Measurements from ENCODE around the gene UGT1A9. TPM values are rescaled to one million over a fixed set of nuclear protein-coding genes. Genes with fewer than 3 reads are reported as not detected.

The UGT1A9 gene
- total RNA-seq, 1 donor from 2014 or later = not detected

- intact Hi-C loops (cut with DNase I) = no loop called here
- H3K4me1 ChIP-seq = no peaks in the 10 kb centered on the region
- H3K4me3 ChIP-seq = no peak overlapping the region
- H3K27ac ChIP-seq = no peak overlapping the region
- no peaks in the 10 kb centered on the region for H3K36me3 ChIP-seq
- no peak for DNase-seq (ENCODE audit: extremely low spot score in 2 of 2)
- H3K27me3 ChIP-seq = no peaks in the 10 kb centered on the region
- H3K9me3 ChIP-seq = no peaks in the 10 kb centered on the region
- no peak for TF ChIP-seq CTCF (IDR thresholded peaks at IDR 0.05)
- TF ChIP-seq POLR2A (IDR thresholded peaks at IDR 0.05) = no peak
- no peak for TF ChIP-seq POLR2AphosphoS5 (IDR thresholded peaks at IDR 0.05; ENCODE audit: insufficient read depth in 1 of 2, low read depth in 1 of 2)
Observed at GRCh38 chr2:233818639-233819621, 147.2 kb downstream of the UGT1A9 start.

- Histone ChIP-seq H3K4me1 (no peaks in the 10 kb centered on the region), H3K27me3 (no peaks in the 10 kb centered on the region), H3K27ac (no peak overlapping the region), H3K4me3 (no peak overlapping the region), H3K9me3 (no peaks in the 10 kb centered on the region), H3K36me3 (no peaks in the 10 kb centered on the region)
- DNase-seq (ENCODE audit: extremely low spot score in 2 of 2) = no peak
- intact Hi-C loops (cut with DNase I) = no loop called here
- TF ChIP-seq POLR2A (IDR thresholded peaks at IDR 0.05) (no peak), POLR2AphosphoS5 (IDR thresholded peaks at IDR 0.05; ENCODE audit: insufficient read depth in 1 of 2, low read depth in 1 of 2) (no peak), CTCF (IDR thresholded peaks at IDR 0.05) (no peak)
Observed at GRCh38 chr2:233819884-233820773, 148.4 kb downstream of the UGT1A9 start.

GRCh38 chr2:233820774-233821105 is 149.0 kb downstream of the UGT1A9 start:
- no peaks in the 10 kb centered on the region for H3K9me3 ChIP-seq
- H3K4me1 ChIP-seq = no peaks in the 10 kb centered on the region
- TF ChIP-seq CTCF (IDR thresholded peaks at IDR 0.05) = no peak
- TF ChIP-seq POLR2AphosphoS5 (IDR thresholded peaks at IDR 0.05; ENCODE audit: insufficient read depth in 1 of 2, low read depth in 1 of 2) = no peak
- TF ChIP-seq POLR2A (IDR thresholded peaks at IDR 0.05) = no peak
- DNase-seq (ENCODE audit: extremely low spot score in 2 of 2) = no peak
- H3K36me3 ChIP-seq = no peaks in the 10 kb centered on the region
- no peaks in the 10 kb centered on the region for H3K27me3 ChIP-seq
- H3K4me3 ChIP-seq = no peak overlapping the region
- H3K27ac ChIP-seq = no peak overlapping the region
- intact Hi-C loops (cut with DNase I) = no loop called here

- Histone ChIP-seq H3K27ac (no peak overlapping the region), H3K9me3 (no peaks in the 10 kb centered on the region), H3K27me3 (no peaks in the 10 kb centered on the region), H3K36me3 (no peaks in the 10 kb centered on the region), H3K4me1 (no peaks in the 10 kb centered on the region), H3K4me3 (no peak overlapping the region)
- TF ChIP-seq POLR2AphosphoS5 (IDR thresholded peaks at IDR 0.05; ENCODE audit: insufficient read depth in 1 of 2, low read depth in 1 of 2) (no peak), POLR2A (IDR thresholded peaks at IDR 0.05) (no peak), CTCF (IDR thresholded peaks at IDR 0.05) (no peak)
- intact Hi-C loops (cut with DNase I) = no loop called here
- DNase-seq (ENCODE audit: extremely low spot score in 2 of 2) = no peak
Observed at GRCh38 chr2:233821196-233821595, 149.5 kb downstream of the UGT1A9 start.

Data from vagina (tissue), 2 donors.